Neuron (in vitro differentiated cells): ENCODE data around the gene TBC1D5.

Source experiments
- H2AFZ ChIP-seq: one replicate; pipeline ENCODE4 v1.6.1; 2013; ENCODE audit warnings: low read depth, mild to moderate bottlenecking, inconsistent platforms, low read length, moderate library complexity
- H3K27me3 ChIP-seq: one replicate; pipeline ENCODE4 v1.6.1; 2013; ENCODE audit warnings: low read length; ENCODE audit not compliant: insufficient read depth
- H3K36me3 ChIP-seq: one replicate; pipeline ENCODE4 v1.6.1; 2013; ENCODE audit warnings: low read length; ENCODE audit not compliant: insufficient read depth
- H3K4me1 ChIP-seq: one replicate; pipeline ENCODE4 v1.6.1; 2013; ENCODE audit warnings: low read length; ENCODE audit not compliant: insufficient read depth
- H3K4me3 ChIP-seq: 2 replicates; pipeline ENCODE4 v1.5.1; 2013; ENCODE audit warnings: mild to moderate bottlenecking, low read length, moderate library complexity
- H3K9me3 ChIP-seq: one replicate; pipeline ENCODE4 v1.6.1; 2013; ENCODE audit warnings: low read length

TBC1D5 gene

GRCh38 chr3:17179381-17180205 lies 562.8 kb downstream of the TBC1D5 start:
- H3K9me3 ChIP-seq, result no peaks in the 10 kb centered on the region
- H3K4me1 ChIP-seq, result peaks cover 4% of the 10 kb centered on the region
- H2AFZ ChIP-seq, result no peak overlapping the region
- H3K36me3 ChIP-seq, result peaks cover under 1% of the 10 kb centered on the region
- no peak overlapping the region for H3K4me3 ChIP-seq
- H3K27me3 ChIP-seq, result no peaks in the 10 kb centered on the region

- Histone ChIP-seq H2AFZ (no peak overlapping the region), H3K9me3 (no peaks in the 10 kb centered on the region), H3K36me3 (no peaks in the 10 kb centered on the region), H3K4me1 (peaks cover 4% of the 10 kb centered on the region), H3K27me3 (no peaks in the 10 kb centered on the region), H3K4me3 (no peak overlapping the region)
These were observed 565.7 kb downstream of the TBC1D5 start for GRCh38 chr3:17176757-17177156.

GRCh38 chr3:17175187-17175807 lies 567.1 kb downstream of the TBC1D5 start:
- H3K4me1 ChIP-seq, result peaks cover 4% of the 10 kb centered on the region
- no peaks in the 10 kb centered on the region for H3K9me3 ChIP-seq
- H3K4me3 ChIP-seq, result no peak overlapping the region
- no peak overlapping the region for H2AFZ ChIP-seq
- H3K36me3 ChIP-seq, result no peaks in the 10 kb centered on the region
- H3K27me3 ChIP-seq, result no peaks in the 10 kb centered on the region

GRCh38 chr3:17166369-17166768 lies 576.1 kb downstream of the TBC1D5 start:
- H3K36me3 ChIP-seq, result peaks cover 17% of the 10 kb centered on the region
- no peaks in the 10 kb centered on the region for H3K9me3 ChIP-seq
- H3K4me1 ChIP-seq, result no peaks in the 10 kb centered on the region
- H3K27me3 ChIP-seq, result no peaks in the 10 kb centered on the region
- H3K4me3 ChIP-seq, result no peak overlapping the region
- no peak overlapping the region for H2AFZ ChIP-seq

GRCh38 chr3:17162116-17162515 lies 580.3 kb downstream of the TBC1D5 start:
- Histone ChIP-seq H3K9me3 (no peaks in the 10 kb centered on the region), H3K27me3 (no peaks in the 10 kb centered on the region), H3K36me3 (peaks cover 25% of the 10 kb centered on the region), H3K4me1 (no peaks in the 10 kb centered on the region), H3K4me3 (no peak overlapping the region), H2AFZ (no peak overlapping the region)

GRCh38 chr3:17160597-17160996 lies 581.8 kb downstream of the TBC1D5 start:
- no peak overlapping the region for H2AFZ ChIP-seq
- no peak overlapping the region for H3K4me3 ChIP-seq
- no peaks in the 10 kb centered on the region for H3K4me1 ChIP-seq
- H3K9me3 ChIP-seq, result no peaks in the 10 kb centered on the region
- H3K27me3 ChIP-seq, result no peaks in the 10 kb centered on the region
- peaks cover 18% of the 10 kb centered on the region for H3K36me3 ChIP-seq

- Histone ChIP-seq H3K9me3 (peaks cover 5% of the 10 kb centered on the region), H3K4me3 (no peak overlapping the region), H3K27me3 (no peaks in the 10 kb centered on the region), H3K36me3 (peaks cover 21% of the 10 kb centered on the region), H2AFZ (no peak overlapping the region), H3K4me1 (no peaks in the 10 kb centered on the region)
These were observed 583.3 kb downstream of the TBC1D5 start for GRCh38 chr3:17158941-17159682.

- Histone ChIP-seq H3K9me3 (peaks cover 16% of the 10 kb centered on the region), H3K4me1 (no peaks in the 10 kb centered on the region), H2AFZ (no peak overlapping the region), H3K27me3 (no peaks in the 10 kb centered on the region), H3K36me3 (peaks cover 23% of the 10 kb centered on the region), H3K4me3 (no peak overlapping the region)
These were observed 584.7 kb downstream of the TBC1D5 start for GRCh38 chr3:17157713-17158112.

- Histone ChIP-seq H3K27me3 (no peaks in the 10 kb centered on the region), H2AFZ (no peak overlapping the region), H3K36me3 (peaks cover 19% of the 10 kb centered on the region), H3K4me1 (no peaks in the 10 kb centered on the region), H3K4me3 (no peak overlapping the region), H3K9me3 (peaks cover 18% of the 10 kb centered on the region)
These were observed 585.6 kb downstream of the TBC1D5 start for GRCh38 chr3:17156864-17157263.

GRCh38 chr3:17155951-17156350 lies 586.5 kb downstream of the TBC1D5 start:
- H2AFZ ChIP-seq, result no peak overlapping the region
- peaks cover 18% of the 10 kb centered on the region for H3K9me3 ChIP-seq
- H3K27me3 ChIP-seq, result no peaks in the 10 kb centered on the region
- H3K36me3 ChIP-seq, result peaks cover 19% of the 10 kb centered on the region
- H3K4me3 ChIP-seq, result no peak overlapping the region
- no peaks in the 10 kb centered on the region for H3K4me1 ChIP-seq

GRCh38 chr3:17154941-17155340 lies 587.5 kb downstream of the TBC1D5 start:
- peaks cover 18% of the 10 kb centered on the region for H3K9me3 ChIP-seq
- H3K27me3 ChIP-seq, result no peaks in the 10 kb centered on the region
- no peaks in the 10 kb centered on the region for H3K4me1 ChIP-seq
- H3K36me3 ChIP-seq, result peaks cover 13% of the 10 kb centered on the region
- H2AFZ ChIP-seq, result no peak overlapping the region
- H3K4me3 ChIP-seq, result no peak overlapping the region

- H2AFZ ChIP-seq, result no peak overlapping the region
- H3K9me3 ChIP-seq, result peaks cover 18% of the 10 kb centered on the region
- H3K36me3 ChIP-seq, result peaks cover 11% of the 10 kb centered on the region
- no peak overlapping the region for H3K4me3 ChIP-seq
- no peaks in the 10 kb centered on the region for H3K4me1 ChIP-seq
- H3K27me3 ChIP-seq, result no peaks in the 10 kb centered on the region
These were observed 588.2 kb downstream of the TBC1D5 start for GRCh38 chr3:17154221-17154620.

GRCh38 chr3:17153209-17153608 lies 589.2 kb downstream of the TBC1D5 start:
- Histone ChIP-seq H3K27me3 (no peaks in the 10 kb centered on the region), H3K9me3 (peaks cover 18% of the 10 kb centered on the region), H3K36me3 (peaks cover 11% of the 10 kb centered on the region), H2AFZ (no peak overlapping the region), H3K4me3 (no peak overlapping the region), H3K4me1 (no peaks in the 10 kb centered on the region)
